Ovary (tissue), 3 donors: ENCODE data around the gene RHOBTB1.

Source experiments
- CTCF ChIP-seq, 3 donors: fragments of 450-650 bp in 2 of 3; fragments of 200-600 bp in 1 of 3; IDR thresholded peaks; one replicate each; pipeline versions ENCODE4 v1.5.1 to v1.8.0; 2016 to 2022; ENCODE audit warnings: antibody characterized with exemption in 3 of 3, mild to moderate bottlenecking in 1 of 3
- EP300 ChIP-seq: sonication (generic); formaldehyde crosslinking; IDR thresholded peaks from one replicate; pipeline ENCODE4 v1.6.1; 2017; ENCODE audit warnings: antibody characterized with exemption
- POLR2A ChIP-seq: fragments of 450-650 bp; IDR thresholded peaks from one replicate; pipeline ENCODE4 v1.6.1; 2017; ENCODE audit warnings: antibody characterized with exemption, mild to moderate bottlenecking, moderate library complexity
- donor health status: DM: no; HTN: no; CAD: no.

- TF ChIP-seq CTCF (IDR thresholded peaks at IDR 0.05) (no peak), POLR2A (no peak), EP300 (no peak)
Observed at GRCh38 chr10:60868946-60869345, 75.0 kb downstream of the RHOBTB1 start.
